K562 (cell line): Measurements from ENCODE around the gene ADNP.

Source experiments
- BCL6 ChIP-seq: fragments of 250-450 bp; sonication (Bioruptor Pico); IDR thresholded peaks from 2 replicates; pipeline ENCODE4 v1.4.0; 2020
- CLOCK ChIP-seq: fragments of 250-450 bp; sonication (Bioruptor Pico); IDR thresholded peaks from 2 replicates; pipeline ENCODE4 v1.4.0; 2020; ENCODE audit warnings: mild to moderate bottlenecking, moderate library complexity, borderline replicate concordance
- ESRRA ChIP-seq: fragments of 450-650 bp; IDR thresholded peaks from 2 replicates; pipeline ENCODE4 v1.6.1; 2014; ENCODE audit warnings: low read depth, mild to moderate bottlenecking, moderate library complexity, borderline replicate concordance
- NBN ChIP-seq: fragments of 450-650 bp; IDR thresholded peaks from 2 replicates; pipeline ENCODE4 v1.6.1; 2016; ENCODE audit warnings: low read depth, mild to moderate bottlenecking

- TF ChIP-seq BCL6 (CRISPR knock-in tag) (no peak), NBN (no peak), CLOCK (CRISPR knock-in tag) (no peak), ESRRA (no peak)
These were observed 43.7 kb downstream of the ADNP start for GRCh38 chr20:50887576-50887975.
